ENCODE measurements around the gene MCF2L.

The MCF2L gene

GRCh38 chr13:113032291-113032690 is 63.3 kb downstream of the MCF2L start:
- no peak for DNase-seq (ENCODE audit: low spot score in 2 of 2)
- no peak overlapping the region for H3K4me3 Mint-ChIP-seq
- ATAC-seq (ENCODE audit: low read depth), result no peak
- H3K9me3 Mint-ChIP-seq, result no peaks in the 10 kb centered on the region
- peaks cover 6% of the 10 kb centered on the region for H3K4me1 Mint-ChIP-seq
- no peak overlapping the region for H3K27ac Mint-ChIP-seq
- H3K36me3 Mint-ChIP-seq, result no peaks in the 10 kb centered on the region
- peaks cover 3% of the 10 kb centered on the region for H3K27me3 Mint-ChIP-seq

GRCh38 chr13:113033054-113033850 is 64.2 kb downstream of the MCF2L start:
- peaks cover 6% of the 10 kb centered on the region for H3K4me1 Mint-ChIP-seq
- no peaks in the 10 kb centered on the region for H3K9me3 Mint-ChIP-seq
- ATAC-seq (ENCODE audit: low read depth), result no peak

GRCh38 chr13:113034451-113035212 is 65.6 kb downstream of the MCF2L start:
- Mint-ChIP-seq H3K4me3 (no peak overlapping the region), H3K4me1 (no peaks in the 10 kb centered on the region), H3K9me3 (no peaks in the 10 kb centered on the region), H3K27ac (no peak overlapping the region), H3K27me3 (no peaks in the 10 kb centered on the region), H3K36me3 (no peaks in the 10 kb centered on the region)
- no peak for DNase-seq (ENCODE audit: low spot score in 2 of 2)
- ATAC-seq (ENCODE audit: low read depth), result no peak

More at GRCh38 chr13:113033054-113033850, 64.2 kb downstream of the MCF2L start:
- DNase-seq (ENCODE audit: low spot score in 2 of 2), result no peak
- H3K4me3 Mint-ChIP-seq, result no peak overlapping the region
- H3K27ac Mint-ChIP-seq, result no peak overlapping the region
- no peaks in the 10 kb centered on the region for H3K36me3 Mint-ChIP-seq
- peaks cover 3% of the 10 kb centered on the region for H3K27me3 Mint-ChIP-seq

GRCh38 chr13:113035213-113035800 is 66.3 kb downstream of the MCF2L start:
- Mint-ChIP-seq H3K4me1 (no peaks in the 10 kb centered on the region), H3K27ac (no peak overlapping the region), H3K36me3 (no peaks in the 10 kb centered on the region), H3K27me3 (no peaks in the 10 kb centered on the region), H3K9me3 (no peaks in the 10 kb centered on the region), H3K4me3 (no peak overlapping the region)
- ATAC-seq (ENCODE audit: low read depth) (no peak), DNase-seq (ENCODE audit: low spot score in 2 of 2) (no peak)

- Mint-ChIP-seq H3K9me3 (no peaks in the 10 kb centered on the region), H3K4me3 (no peak overlapping the region), H3K27ac (no peak overlapping the region), H3K4me1 (no peaks in the 10 kb centered on the region), H3K27me3 (no peaks in the 10 kb centered on the region), H3K36me3 (no peaks in the 10 kb centered on the region)
- no peak for DNase-seq (ENCODE audit: low spot score in 2 of 2)
- ATAC-seq (ENCODE audit: low read depth), result no peak
These were observed 67.4 kb downstream of the MCF2L start for GRCh38 chr13:113036401-113036800.

GRCh38 chr13:113040031-113040430 is 71.0 kb downstream of the MCF2L start:
- no peaks in the 10 kb centered on the region for H3K9me3 Mint-ChIP-seq
- H3K27ac Mint-ChIP-seq, result no peak overlapping the region
- no peak overlapping the region for H3K4me3 Mint-ChIP-seq
- H3K4me1 Mint-ChIP-seq, result no peaks in the 10 kb centered on the region
- DNase-seq (ENCODE audit: low spot score in 2 of 2), result no peak
- no peaks in the 10 kb centered on the region for H3K36me3 Mint-ChIP-seq
- H3K27me3 Mint-ChIP-seq, result no peaks in the 10 kb centered on the region
- no peak for ATAC-seq (ENCODE audit: low read depth)

- no peak overlapping the region for H3K27ac Mint-ChIP-seq
- no peaks in the 10 kb centered on the region for H3K27me3 Mint-ChIP-seq
- no peaks in the 10 kb centered on the region for H3K9me3 Mint-ChIP-seq
- DNase-seq (ENCODE audit: low spot score in 2 of 2) (no peak), ATAC-seq (ENCODE audit: low read depth) (no peak)
- H3K36me3 Mint-ChIP-seq, result no peaks in the 10 kb centered on the region
- H3K4me3 Mint-ChIP-seq, result no peak overlapping the region
- no peaks in the 10 kb centered on the region for H3K4me1 Mint-ChIP-seq
These were observed 71.7 kb downstream of the MCF2L start for GRCh38 chr13:113040597-113041292.

- H3K27me3 Mint-ChIP-seq, result no peaks in the 10 kb centered on the region
These were observed 72.3 kb downstream of the MCF2L start for GRCh38 chr13:113041293-113041690.

GRCh38 chr13:113041896-113042295 is 72.9 kb downstream of the MCF2L start:
- H3K36me3 Mint-ChIP-seq, result no peaks in the 10 kb centered on the region
- no peaks in the 10 kb centered on the region for H3K9me3 Mint-ChIP-seq
- no peak overlapping the region for H3K27ac Mint-ChIP-seq
- no peaks in the 10 kb centered on the region for H3K27me3 Mint-ChIP-seq
- no peaks in the 10 kb centered on the region for H3K4me1 Mint-ChIP-seq
- ATAC-seq (ENCODE audit: low read depth) (no peak), DNase-seq (ENCODE audit: low spot score in 2 of 2) (no peak)
- no peak overlapping the region for H3K4me3 Mint-ChIP-seq

More at GRCh38 chr13:113041293-113041690, 72.3 kb downstream of the MCF2L start:
- DNase-seq (ENCODE audit: low spot score in 2 of 2) (no peak), ATAC-seq (ENCODE audit: low read depth) (no peak)
- no peaks in the 10 kb centered on the region for H3K36me3 Mint-ChIP-seq
- no peaks in the 10 kb centered on the region for H3K9me3 Mint-ChIP-seq
- H3K27ac Mint-ChIP-seq, result no peak overlapping the region
- H3K4me3 Mint-ChIP-seq, result no peak overlapping the region
- H3K4me1 Mint-ChIP-seq, result no peaks in the 10 kb centered on the region

- DNase-seq (ENCODE audit: low spot score in 2 of 2) (no peak), ATAC-seq (ENCODE audit: low read depth) (no peak)
- no peaks in the 10 kb centered on the region for H3K9me3 Mint-ChIP-seq
- H3K36me3 Mint-ChIP-seq, result no peaks in the 10 kb centered on the region
- H3K27ac Mint-ChIP-seq, result no peak overlapping the region
- no peaks in the 10 kb centered on the region for H3K4me1 Mint-ChIP-seq
- H3K27me3 Mint-ChIP-seq, result no peaks in the 10 kb centered on the region
- H3K4me3 Mint-ChIP-seq, result no peak overlapping the region
These were observed 73.4 kb downstream of the MCF2L start for GRCh38 chr13:113042456-113042855.

GRCh38 chr13:113043001-113043630 is 74.1 kb downstream of the MCF2L start:
- H3K9me3 Mint-ChIP-seq, result no peaks in the 10 kb centered on the region
- no peaks in the 10 kb centered on the region for H3K27me3 Mint-ChIP-seq
- H3K4me3 Mint-ChIP-seq, result no peak overlapping the region
- no peak for ATAC-seq (ENCODE audit: low read depth)
- H3K4me1 Mint-ChIP-seq, result no peaks in the 10 kb centered on the region
- DNase-seq (ENCODE audit: low spot score in 2 of 2), result no peak
- peaks cover 2% of the 10 kb centered on the region for H3K36me3 Mint-ChIP-seq
- H3K27ac Mint-ChIP-seq, result no peak overlapping the region

- no peaks in the 10 kb centered on the region for H3K4me1 Mint-ChIP-seq
These were observed 74.9 kb downstream of the MCF2L start for GRCh38 chr13:113043931-113044330.

GRCh38 chr13:113044391-113045114 is 75.5 kb downstream of the MCF2L start:
- H3K27ac Mint-ChIP-seq, result no peak overlapping the region
- no peak overlapping the region for H3K4me3 Mint-ChIP-seq
- no peak for DNase-seq (ENCODE audit: low spot score in 2 of 2)
- ATAC-seq (ENCODE audit: low read depth), result no peak
- H3K27me3 Mint-ChIP-seq, result peaks cover 2% of the 10 kb centered on the region
- no peaks in the 10 kb centered on the region for H3K4me1 Mint-ChIP-seq
- peaks cover 2% of the 10 kb centered on the region for H3K36me3 Mint-ChIP-seq
- H3K9me3 Mint-ChIP-seq, result no peaks in the 10 kb centered on the region

More at GRCh38 chr13:113043931-113044330, 74.9 kb downstream of the MCF2L start:
- no peak overlapping the region for H3K27ac Mint-ChIP-seq
- DNase-seq (ENCODE audit: low spot score in 2 of 2) (no peak), ATAC-seq (ENCODE audit: low read depth) (no peak)
- peaks cover 2% of the 10 kb centered on the region for H3K36me3 Mint-ChIP-seq
- H3K27me3 Mint-ChIP-seq, result peaks cover 2% of the 10 kb centered on the region
- no peaks in the 10 kb centered on the region for H3K9me3 Mint-ChIP-seq
- H3K4me3 Mint-ChIP-seq, result no peak overlapping the region

Data from memory B cell (primary cell).